OCI-LY7 (cell line): ENCODE results near the gene ZNF691. TPM values are rescaled to one million over a fixed set of nuclear protein-coding genes. Genes with fewer than 3 reads are reported as not detected.
A peak's percentile ranks its signal among the peaks of the same experiment; 100 is the strongest.

Experiments used
- Bru-seq: library from RNA; stranded (reverse); fragments of 400-500 nt; gene quantifications from one replicate; lab custom pipeline; 2021; lab: Mats Ljungman, UMichigan
- BruChase-seq, 2 experiments: library from RNA; stranded (reverse); fragments of 400-500 nt; gene quantifications; one replicate each; lab custom pipeline; 2021; lab: Mats Ljungman, UMichigan
- BruUV-seq: library from RNA; stranded (reverse); fragments of 400-500 nt; replicated peaks from 2 replicates; lab custom pipeline; 2021; lab: Mats Ljungman, UMichigan
- CTCF ChIA-PET: fragments of 300-600 bp; sonication (Branson Sonifier 250); formaldehyde crosslinking; loops from one replicate; lab custom pipeline; 2022; ENCODE audit warnings: antibody characterized with exemption; ENCODE audit not compliant: unreplicated experiment; lab: Charles Lee
- POLR2A ChIA-PET: fragments of 300-600 bp; sonication (Branson Sonifier 250); formaldehyde crosslinking; loops from one replicate; lab custom pipeline; 2022; ENCODE audit warnings: antibody characterized with exemption; lab: Charles Lee
- DNase-seq: peaks from one replicate; pipeline ENCODE4 v3.0.0-alpha.2; 2015; ENCODE audit warnings: low spot score
- H2AFZ ChIP-seq: fragments of 200-600 bp; sonication (generic), shearing (Covaris generic); 2 replicates; pipeline ENCODE4 v1.6.1; 2014; ENCODE audit warnings: mild to moderate bottlenecking, antibody characterized with exemption, low read length, moderate library complexity
- H3K27ac ChIP-seq: fragments of 200-600 bp; sonication (generic); 2 replicates; pipeline ENCODE4 v1.5.1; 2014; ENCODE audit warnings: mixed run types, low read depth, mild to moderate bottlenecking, moderate library complexity, low read length, inconsistent platforms; ENCODE audit not compliant: poor library complexity, severe bottlenecking
- H3K36me3 ChIP-seq: fragments of 200-600 bp; sonication (generic); 2 replicates; pipeline ENCODE4 v1.6.1; 2014; ENCODE audit warnings: mild to moderate bottlenecking, antibody characterized with exemption, low read length, moderate library complexity, mixed read lengths; ENCODE audit not compliant: insufficient read depth
- H3K4me1 ChIP-seq: fragments of 200-600 bp; sonication (generic); 2 replicates; pipeline ENCODE4 v1.5.1; 2014; ENCODE audit warnings: mild to moderate bottlenecking, low read length; ENCODE audit not compliant: insufficient read depth, poor library complexity, severe bottlenecking
- H3K4me2 ChIP-seq: fragments of 200-600 bp; sonication (generic); 2 replicates; pipeline ENCODE4 v1.6.1; 2014; ENCODE audit warnings: mild to moderate bottlenecking, low read length
- H3K4me3 ChIP-seq: fragments of 200-600 bp; sonication (generic); 2 replicates; pipeline ENCODE4 v1.5.1; 2014; ENCODE audit warnings: mild to moderate bottlenecking, low read depth, low read length; ENCODE audit not compliant: poor library complexity, severe bottlenecking
- H3K79me2 ChIP-seq: fragments of 200-600 bp; sonication (generic); 2 replicates; pipeline ENCODE4 v1.6.1; 2016; ENCODE audit warnings: low read depth, mild to moderate bottlenecking, low read length, moderate library complexity, mixed read lengths; ENCODE audit not compliant: insufficient read depth
- H3K9me2 ChIP-seq: fragments of 200-600 bp; sonication (generic); 2 replicates; pipeline ENCODE4 v1.6.1; 2016; ENCODE audit warnings: mild to moderate bottlenecking, low read length, mixed read lengths; ENCODE audit not compliant: insufficient read depth
- H3K9me3 ChIP-seq: fragments of 200-600 bp; sonication (generic); 2 replicates; pipeline ENCODE4 v1.6.1; 2014; ENCODE audit warnings: mild to moderate bottlenecking, mixed run types, low read length, mixed read lengths
- H4K20me1 ChIP-seq: fragments of 200-600 bp; sonication (generic); 2 replicates; pipeline ENCODE4 v1.6.1; 2014; ENCODE audit warnings: mild to moderate bottlenecking, antibody characterized with exemption, low read length, moderate library complexity, mixed read lengths; ENCODE audit not compliant: insufficient read depth
- EZH2phosphoT487 ChIP-seq: fragments of 200-600 bp; sonication (generic); IDR thresholded peaks from 2 replicates; pipeline ENCODE4 v1.6.1; 2018; ENCODE audit warnings: low read depth, borderline replicate concordance, mild to moderate bottlenecking, mixed run types, antibody characterized with exemption, low read length, moderate library complexity, mixed read lengths
- intact Hi-C: fragments of 100-400 bp; cut with micrococcal nuclease; formaldehyde crosslinking; loops from one replicate; pipeline ENCODE4 v1.10.0; 2022; ENCODE audit not compliant: unreplicated experiment
- long read RNA-seq: library from polyadenylated mRNA; stranded (forward); transcript quantifications from one replicate; pipeline ENCODE4 v2.0.0, GENCODE V29; 2022
- total RNA-seq, 2 experiments: library from RNA; depleted of rRNA in 1 of 2; stranded (reverse); fragments of >200 nt in 1 of 2; shearing (Covaris generic) in 1 of 2; gene quantifications; 2 replicates each; pipeline ENCODE4 v1.2.3, GENCODE V29; 2014 to 2022
- TF ChIP-seq, protein P1 (sequence below): fragments of 200-600 bp; sonication (generic); conservative IDR thresholded peaks from 2 replicates; pipeline ENCODE4 v1.5.1; 2014; ENCODE audit warnings: mild to moderate bottlenecking, antibody characterized with exemption, low read length, moderate library complexity, mixed read lengths

ZNF691 gene
- total RNA-seq (2014; rRNA removed; shearing (Covaris generic)) = 14.1 and 17.8 TPM in 2 replicates
- total RNA-seq (2022) = 21.1 and 23.6 TPM in 2 replicates
- percentile 83 among the genes with signal in this experiment for Bru-seq, nascent RNA
- percentile 75 among the genes with signal in this experiment for BruChase-seq, experiment 1, labeled RNA remaining after a 6-hour chase
- percentile 74 among the genes with signal in this experiment for BruChase-seq, experiment 2, labeled RNA remaining after a 2-hour chase
- long read RNA-seq, transcript ZNF691-206 (2 exons, 1,577 nt) = major isoform, 8 of 28 reads
- long read RNA-seq, transcript ZNF691-201 (4 exons, 1,910 nt) = minor isoform, 7 of 28 reads
- long read RNA-seq, partial matches to known transcripts = 3 of 28 reads
- long read RNA-seq, other reads (novel, unspliced or antisense) = 8 of 28 reads

- intact Hi-C loops = loop anchor here (2.0 kb wide), 1 partner anchor 30 kb away; the partner anchor contains the start of genes ERMAP and SVBP
- POLR2A ChIA-PET = interaction anchor here (0.5 to 5.0 kb wide), 16 partner anchors 11 to 326 kb away, joined by 3 to 35 read pairs (median 6); partner anchors contain the start of genes C1orf50, ERMAP, P3H1 and SVBP
- no TSS peak for BruUV-seq
Measured at GRCh38 chr1:42846257-42847110, at the start of gene ZNF691. Gene ZNF691, plus strand, starts transcription at chr1:42846613. Its CDS starts 3,046 bp downstream, at chr1:42849659.

GRCh38 chr1:42797414-42797813 is 49.0 kb upstream of the ZNF691 start:
- Histone ChIP-seq H3K9me3 (no peaks in the 10 kb centered on the region), H3K4me2 (no peak overlapping the region), H4K20me1 (no peaks in the 10 kb centered on the region), H2AFZ (no peak overlapping the region), H3K27ac (no peak overlapping the region), H3K4me1 (no peaks in the 10 kb centered on the region), H3K9me2 (no peaks in the 10 kb centered on the region), H3K4me3 (no peak overlapping the region), H3K36me3 (no peaks in the 10 kb centered on the region), H3K79me2 (no peaks in the 10 kb centered on the region)
- POLR2A ChIA-PET = interaction anchor here (0.6 kb wide), 1 partner anchor 15 kb away, joined by 3 read pairs; no protein-coding TSS in a partner anchor
- CTCF ChIA-PET = interaction anchor here (0.5 kb wide), 1 partner anchor 49 kb away, joined by 3 read pairs; the partner anchor contains the start of gene ZNF691
- intact Hi-C loops = no loop called here
- DNase-seq = no peak
- TF ChIP-seq, protein P1, sequence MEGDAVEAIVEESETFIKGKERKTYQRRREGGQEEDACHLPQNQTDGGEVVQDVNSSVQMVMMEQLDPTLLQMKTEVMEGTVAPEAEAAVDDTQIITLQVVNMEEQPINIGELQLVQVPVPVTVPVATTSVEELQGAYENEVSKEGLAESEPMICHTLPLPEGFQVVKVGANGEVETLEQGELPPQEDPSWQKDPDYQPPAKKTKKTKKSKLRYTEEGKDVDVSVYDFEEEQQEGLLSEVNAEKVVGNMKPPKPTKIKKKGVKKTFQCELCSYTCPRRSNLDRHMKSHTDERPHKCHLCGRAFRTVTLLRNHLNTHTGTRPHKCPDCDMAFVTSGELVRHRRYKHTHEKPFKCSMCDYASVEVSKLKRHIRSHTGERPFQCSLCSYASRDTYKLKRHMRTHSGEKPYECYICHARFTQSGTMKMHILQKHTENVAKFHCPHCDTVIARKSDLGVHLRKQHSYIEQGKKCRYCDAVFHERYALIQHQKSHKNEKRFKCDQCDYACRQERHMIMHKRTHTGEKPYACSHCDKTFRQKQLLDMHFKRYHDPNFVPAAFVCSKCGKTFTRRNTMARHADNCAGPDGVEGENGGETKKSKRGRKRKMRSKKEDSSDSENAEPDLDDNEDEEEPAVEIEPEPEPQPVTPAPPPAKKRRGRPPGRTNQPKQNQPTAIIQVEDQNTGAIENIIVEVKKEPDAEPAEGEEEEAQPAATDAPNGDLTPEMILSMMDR = no peak
- no peak for TF ChIP-seq EZH2phosphoT487
- BruUV-seq = no TSS peak

More at GRCh38 chr1:42846257-42847110, at the start of gene ZNF691:
- Histone ChIP-seq H3K9me3 (no peaks in the 10 kb centered on the region), H3K79me2 (peaks cover 27% of the 10 kb centered on the region), H3K9me2 (no peaks in the 10 kb centered on the region), H4K20me1 (no peaks in the 10 kb centered on the region), H3K4me1 (peaks cover 48% of the 10 kb centered on the region), H2AFZ (peak within 1 kb of the TSS; percentile 97), H3K27ac (peak within 1 kb of the TSS; percentile 73), H3K4me2 (peak within 1 kb of the TSS; percentile 99), H3K36me3 (peaks cover 26% of the 10 kb centered on the region), H3K4me3 (peak within 1 kb of the TSS; percentile 89)
- CTCF ChIA-PET = interaction anchor here (0.6 to 1.9 kb wide), 4 partner anchors 18 to 80 kb away, joined by 3 to 9 read pairs (median 4); partner anchors contain the start of genes C1orf50, ERMAP, P3H1 and SVBP
- TF ChIP-seq EZH2phosphoT487 = no peak
- TF ChIP-seq, protein P1 = peak; percentile 59
- DNase-seq = peak; percentile 97
